SU-DHL-6 (cell line): ENCODE measurements around the gene MAFF.

ENCODE experiments used
- H2AFZ ChIP-seq: fragments of 200-600 bp; sonication (generic); 2 replicates; pipeline ENCODE4 v1.6.1; 2014; ENCODE audit warnings: low read depth, mild to moderate bottlenecking, moderate library complexity, mixed read lengths, antibody characterized with exemption, low read length; ENCODE audit not compliant: severe bottlenecking
- H3F3A ChIP-seq: fragments of 200-600 bp; shearing (Covaris generic); 2 replicates; pipeline ENCODE4 v1.6.0; 2016; ENCODE audit warnings: antibody characterized with exemption, mild to moderate bottlenecking; ENCODE audit not compliant: insufficient read depth
- H3K27ac ChIP-seq: fragments of 200-600 bp; sonication (generic); 2 replicates; pipeline ENCODE4 v1.5.1; 2016; ENCODE audit warnings: low read depth, mild to moderate bottlenecking, low read length, moderate library complexity, mixed read lengths
- H3K27me3 ChIP-seq: fragments of 200-600 bp; sonication (generic), shearing (Covaris generic); 2 replicates; pipeline ENCODE4 v1.6.0; 2014; ENCODE audit warnings: mild to moderate bottlenecking, low read length
- H3K36me3 ChIP-seq: fragments of 200-600 bp; sonication (generic); 2 replicates; pipeline ENCODE4 v1.6.1; 2014; ENCODE audit warnings: mild to moderate bottlenecking, low read length, mixed read lengths
- H3K4me2 ChIP-seq: fragments of 300-600, 200-600 bp; shearing (Covaris generic), sonication (generic); 2 replicates; pipeline ENCODE4 v1.6.0; 2014; ENCODE audit warnings: low read length, low read depth, mild to moderate bottlenecking; ENCODE audit not compliant: poor library complexity, severe bottlenecking
- H3K4me3 ChIP-seq: fragments of 200-600 bp; sonication (generic); 2 replicates; pipeline ENCODE4 v1.5.1; 2014; ENCODE audit warnings: antibody characterized with exemption, low read length, mild to moderate bottlenecking, mixed read lengths; ENCODE audit not compliant: insufficient read depth, poor library complexity, severe bottlenecking
- H3K79me2 ChIP-seq: fragments of 200-600 bp; sonication (generic); 2 replicates; pipeline ENCODE4 v1.6.1; 2014; ENCODE audit warnings: mild to moderate bottlenecking, low read length, moderate library complexity; ENCODE audit not compliant: insufficient read depth
- H3K9ac ChIP-seq: fragments of 200-600 bp; sonication (generic); 2 replicates; pipeline ENCODE4 v1.7.0; 2014; ENCODE audit warnings: mild to moderate bottlenecking, low read length
- H3K9me2 ChIP-seq: fragments of 200-600 bp; sonication (generic); replicated peaks from 2 replicates; pipeline ENCODE4 v1.6.1; 2014; ENCODE audit warnings: low read length; ENCODE audit not compliant: insufficient read depth
- H3K9me3 ChIP-seq: fragments of 200-600 bp; sonication (generic); 2 replicates; pipeline ENCODE4 v1.6.1; 2014; ENCODE audit warnings: low read length, mixed read lengths; ENCODE audit not compliant: insufficient read depth
- H4K20me1 ChIP-seq: fragments of 200-600 bp; sonication (generic); 2 replicates; pipeline ENCODE4 v1.6.1; 2014; ENCODE audit warnings: low read depth, mild to moderate bottlenecking, antibody characterized with exemption, low read length, moderate library complexity, mixed read lengths
- CTCF ChIP-seq: fragments of 200-600 bp; sonication (generic); IDR thresholded peaks from one replicate; pipeline ENCODE4 v1.5.1; 2017; ENCODE audit warnings: antibody characterized with exemption, mild to moderate bottlenecking, low read length, moderate library complexity; ENCODE audit not compliant: insufficient read depth, poor library complexity, severe bottlenecking
- EZH2phosphoT487 ChIP-seq: fragments of 200-600 bp; sonication (generic), shearing (Covaris generic); conservative IDR thresholded peaks from 2 replicates; pipeline ENCODE4 v1.6.1; 2018; ENCODE audit warnings: mild to moderate bottlenecking, antibody characterized with exemption, low read length, moderate library complexity, mixed read lengths

The MAFF gene

GRCh38 chr22:38258895-38259294, 57.1 kb downstream of the MAFF start:
- Histone ChIP-seq H3K27ac (no peak overlapping the region), H4K20me1 (no peaks in the 10 kb centered on the region), H3K9ac (no peak overlapping the region)

GRCh38 chr22:38259370-38259769, 57.6 kb downstream of the MAFF start:
- Histone ChIP-seq H2AFZ (no peak overlapping the region), H3K9me2 (no peaks in the 10 kb centered on the region), H3K27me3 (no peaks in the 10 kb centered on the region), H3F3A (peaks cover 5% of the 10 kb centered on the region), H3K4me3 (no peak overlapping the region), H3K27ac (no peak overlapping the region), H4K20me1 (no peaks in the 10 kb centered on the region), H3K79me2 (no peaks in the 10 kb centered on the region), H3K9me3 (no peaks in the 10 kb centered on the region), H3K36me3 (no peaks in the 10 kb centered on the region), H3K4me2 (no peak overlapping the region), H3K9ac (no peak overlapping the region)
- no peak for TF ChIP-seq CTCF
- no peak for TF ChIP-seq EZH2phosphoT487

More at GRCh38 chr22:38258895-38259294, 57.1 kb downstream of the MAFF start:
- no peaks in the 10 kb centered on the region for H3K36me3 ChIP-seq
- TF ChIP-seq EZH2phosphoT487 = no peak
- TF ChIP-seq CTCF = no peak
- H3F3A ChIP-seq = peaks cover 5% of the 10 kb centered on the region
- no peaks in the 10 kb centered on the region for H3K9me2 ChIP-seq
- no peaks in the 10 kb centered on the region for H3K9me3 ChIP-seq
- no peak overlapping the region for H3K4me3 ChIP-seq
- no peaks in the 10 kb centered on the region for H3K27me3 ChIP-seq
- H3K4me2 ChIP-seq = no peak overlapping the region
- H3K79me2 ChIP-seq = no peaks in the 10 kb centered on the region
- no peak overlapping the region for H2AFZ ChIP-seq

DNA sequence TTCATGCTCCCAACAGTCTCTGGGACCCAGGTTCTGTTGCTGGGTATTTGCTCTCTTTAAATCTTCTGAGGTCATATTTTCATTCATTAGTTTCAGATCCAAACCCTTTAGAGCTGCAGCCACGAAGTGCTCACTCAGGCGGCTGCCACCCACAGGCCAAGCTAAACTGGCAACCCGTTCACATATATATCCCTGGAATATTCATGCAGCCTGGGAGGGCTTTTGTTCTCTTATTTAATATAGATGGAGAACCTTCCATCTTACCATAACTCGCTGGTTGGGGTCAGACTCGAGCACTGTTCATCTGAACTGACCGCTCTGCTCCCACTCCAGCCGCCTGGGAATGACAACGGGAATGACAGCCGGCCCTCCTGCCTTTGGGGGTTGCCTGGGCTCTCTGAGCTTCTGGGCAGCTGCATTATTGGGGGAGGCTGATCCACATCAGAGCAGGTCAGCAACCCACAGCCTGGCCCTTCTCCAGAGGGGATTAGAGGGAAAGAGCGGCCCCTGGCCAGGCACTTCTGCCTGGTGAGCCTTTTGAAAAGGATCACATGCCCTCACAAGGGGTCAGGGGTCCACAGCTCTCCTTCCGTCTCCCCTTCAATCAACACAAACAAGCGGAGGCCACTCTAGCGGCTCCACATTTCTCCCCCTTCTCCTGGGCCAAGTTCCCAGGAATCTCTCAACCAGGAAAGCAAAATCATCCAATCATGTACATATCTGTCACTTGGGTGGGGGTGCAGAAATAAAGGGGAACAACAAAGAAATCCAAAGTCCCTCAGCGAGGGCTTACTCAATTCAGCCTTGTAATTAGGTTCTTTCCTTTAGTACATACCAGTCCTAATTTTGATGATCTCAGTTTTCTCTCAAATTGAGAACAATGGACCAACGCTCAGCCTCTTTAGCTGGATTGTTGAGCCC, 59.2 kb downstream of the MAFF start:
- Histone ChIP-seq H2AFZ (no peak overlapping the region), H3K9me3 (no peaks in the 10 kb centered on the region), H3F3A (peaks cover 5% of the 10 kb centered on the region), H3K4me3 (no peak overlapping the region), H4K20me1 (no peaks in the 10 kb centered on the region), H3K27ac (peak overlapping the region; percentile 70), H3K9me2 (no peaks in the 10 kb centered on the region), H3K4me2 (peak overlapping the region; percentile 43), H3K79me2 (no peaks in the 10 kb centered on the region), H3K36me3 (no peaks in the 10 kb centered on the region), H3K27me3 (no peaks in the 10 kb centered on the region), H3K9ac (no peak overlapping the region)
- no peak for TF ChIP-seq CTCF
- no peak for TF ChIP-seq EZH2phosphoT487
